IMR-90 (cell line): Measurements from ENCODE around the gene CHIT1. TPM values are rescaled to one million over a fixed set of nuclear protein-coding genes. Genes with fewer than 3 reads are reported as not detected.

Source experiments
- ATAC-seq: fragments of 200-7000 bp; cut with Tn5 transposase; 2 replicates; pipeline ENCODE4 v1.9.1; 2020; ENCODE audit warnings: low read depth, mild to moderate bottlenecking, moderate library complexity
- BruUV-seq: library from RNA; stranded (reverse); fragments of 400-500 nt; replicated peaks from 2 replicates; lab custom pipeline; 2021; lab: Mats Ljungman, UMichigan
- CTCF ChIA-PET: fragments of 300-600 bp; formaldehyde crosslinking; extraction: SDS; loops from one replicate; lab custom pipeline; 2021; ENCODE audit warnings: antibody characterized with exemption; lab: Yijun Ruan, JAX
- POLR2A ChIA-PET: fragments of 300-600 bp; sonication (Branson Sonifier 250); formaldehyde crosslinking; loops from one replicate; lab custom pipeline; 2022; ENCODE audit warnings: antibody characterized with exemption; ENCODE audit not compliant: unreplicated experiment; lab: Charles Lee
- DNase-seq: peaks from one replicate; pipeline ENCODE4 v3.0.0; 2013
- H2AFZ ChIP-seq: replicated peaks from 2 replicates; pipeline ENCODE3; 2013; ENCODE audit warnings: low read length, mild to moderate bottlenecking; ENCODE audit not compliant: poor library complexity
- H2AK5ac ChIP-seq: 2 replicates; pipeline ENCODE4 v1.6.1; 2013; ENCODE audit warnings: low read depth, low read length, inconsistent platforms
- H2AK9ac ChIP-seq: replicated peaks from 2 replicates; pipeline ENCODE3; 2013; ENCODE audit warnings: mild to moderate bottlenecking, low read depth, low read length, moderate library complexity; ENCODE audit not compliant: poor library complexity
- H2BK120ac ChIP-seq: 2 replicates; pipeline ENCODE4 v1.6.1; 2013; ENCODE audit warnings: low read depth, low read length, inconsistent platforms
- H2BK15ac ChIP-seq: 3 replicates; pipeline ENCODE4 v1.6.1; 2013; ENCODE audit warnings: low read depth, low read length, inconsistent platforms
- H2BK20ac ChIP-seq: 2 replicates; pipeline ENCODE4 v1.6.1; 2013; ENCODE audit warnings: low read depth, mild to moderate bottlenecking, inconsistent platforms, low read length, moderate library complexity
- H2BK5ac ChIP-seq: 2 replicates; pipeline ENCODE4 v1.6.1; 2013; ENCODE audit warnings: mild to moderate bottlenecking, low read depth, low read length, inconsistent platforms; ENCODE audit not compliant: poor library complexity, severe bottlenecking
- H3K14ac ChIP-seq: replicated peaks from 2 replicates; pipeline ENCODE4 v1.6.1; 2013; ENCODE audit warnings: low read depth, low read length, inconsistent platforms
- H3K18ac ChIP-seq: 2 replicates; pipeline ENCODE4 v1.6.1; 2013; ENCODE audit warnings: low read depth, low read length, control low read depth
- H3K23ac ChIP-seq: 2 replicates; pipeline ENCODE4 v1.6.1; 2013; ENCODE audit warnings: low read depth, low read length, inconsistent platforms
- H3K27ac ChIP-seq: 2 replicates; pipeline ENCODE4 v1.5.1; 2013; ENCODE audit warnings: mild to moderate bottlenecking, control low read depth, low read length; ENCODE audit not compliant: insufficient read depth
- H3K27me3 ChIP-seq: 2 replicates; pipeline ENCODE4 v1.6.1; 2013; ENCODE audit warnings: low read length; ENCODE audit not compliant: control insufficient read depth, insufficient read depth
- H3K36me3 ChIP-seq: 2 replicates; pipeline ENCODE4 v1.6.1; 2013; ENCODE audit warnings: low read length, mixed read lengths; ENCODE audit not compliant: control insufficient read depth, insufficient read depth
- H3K4ac ChIP-seq: 2 replicates; pipeline ENCODE4 v1.6.1; 2013; ENCODE audit warnings: low read depth, low read length, inconsistent platforms
- H3K4me1 ChIP-seq: 2 replicates; pipeline ENCODE4 v1.6.1; 2013; ENCODE audit warnings: low read length, mixed read lengths; ENCODE audit not compliant: control insufficient read depth, insufficient read depth
- H3K4me2 ChIP-seq: 2 replicates; pipeline ENCODE4 v1.6.1; 2013; ENCODE audit warnings: low read depth, mild to moderate bottlenecking, control low read depth, low read length, moderate library complexity
- H3K4me3 ChIP-seq: 2 replicates; pipeline ENCODE4 v1.5.1; 2013; ENCODE audit warnings: low read depth, mild to moderate bottlenecking, control low read depth, low read length, moderate library complexity; ENCODE audit not compliant: insufficient read depth
- H3K56ac ChIP-seq: 2 replicates; pipeline ENCODE4 v1.6.1; 2013; ENCODE audit warnings: low read length, inconsistent platforms; ENCODE audit not compliant: insufficient read depth; ENCODE audit errors: extremely low read depth
- H3K79me1 ChIP-seq, 2 experiments: 2 replicates each; pipeline ENCODE4 v1.6.1; 2013; ENCODE audit warnings: low read length in 2 of 2, inconsistent platforms in 1 of 2, low read depth in 1 of 2
- H3K9ac ChIP-seq: 2 replicates; pipeline ENCODE4 v1.6.1; 2013; ENCODE audit warnings: low read depth, low read length, control low read depth
- H3K9me1 ChIP-seq: 2 replicates; pipeline ENCODE4 v1.6.1; 2013; ENCODE audit warnings: low read length, inconsistent platforms; ENCODE audit not compliant: insufficient read depth
- H3K9me3 ChIP-seq: 2 replicates; pipeline ENCODE4 v1.6.1; 2013; ENCODE audit warnings: low read length; ENCODE audit not compliant: control insufficient read depth, insufficient read depth
- H4K20me1 ChIP-seq: 2 replicates; pipeline ENCODE4 v1.6.1; 2013; ENCODE audit warnings: low read length, inconsistent platforms; ENCODE audit not compliant: insufficient read depth
- H4K5ac ChIP-seq: 2 replicates; pipeline ENCODE4 v1.6.1; 2013; ENCODE audit warnings: mild to moderate bottlenecking, low read depth, low read length, control low read depth
- H4K8ac ChIP-seq, 2 experiments: 2 replicates each; pipeline ENCODE4 v1.6.1; 2013; ENCODE audit warnings: low read depth in 2 of 2, low read length in 2 of 2, control low read depth in 1 of 2, inconsistent platforms in 1 of 2
- H4K91ac ChIP-seq: 2 replicates; pipeline ENCODE4 v1.6.1; 2013; ENCODE audit warnings: low read depth, low read length, inconsistent platforms; ENCODE audit not compliant: insufficient read depth
- BHLHE40 ChIP-seq: fragments of 150-350 bp; IDR thresholded peaks from 2 replicates; pipeline ENCODE4 v1.6.1; 2016; ENCODE audit warnings: mild to moderate bottlenecking, low read depth, low read length
- FOS ChIP-seq: fragments of 150-350 bp; IDR thresholded peaks from 2 replicates; pipeline ENCODE4 v1.6.1; 2016; ENCODE audit warnings: low read depth, low read length
- MAFK ChIP-seq: IDR thresholded peaks from 2 replicates; pipeline ENCODE4 v1.6.1; 2012; ENCODE audit warnings: low read depth, low read length, improper control_type of control experiment
- MXI1 ChIP-seq: IDR thresholded peaks from 2 replicates; pipeline ENCODE4 v1.6.1; 2012; ENCODE audit warnings: low read depth, mild to moderate bottlenecking, low read length, moderate library complexity, borderline replicate concordance
- NFE2L2 ChIP-seq: fragments of 150-350 bp; IDR thresholded peaks from 2 replicates; pipeline ENCODE4 v1.6.1; 2016; ENCODE audit warnings: low read depth, mild to moderate bottlenecking, low read length
- RAD21 ChIP-seq: IDR thresholded peaks from 2 replicates; pipeline ENCODE4 v1.6.1; 2012; ENCODE audit warnings: low read length, improper control_type of control experiment
- RCOR1 ChIP-seq: IDR thresholded peaks from 2 replicates; pipeline ENCODE4 v1.6.1; 2012; ENCODE audit warnings: mild to moderate bottlenecking, low read length, improper control_type of control experiment; ENCODE audit not compliant: insufficient replicate concordance
- SMC3 ChIP-seq: fragments of 150-350 bp; IDR thresholded peaks from 2 replicates; pipeline ENCODE4 v1.6.1; 2016; ENCODE audit warnings: low read depth, mild to moderate bottlenecking, antibody characterized with exemption, low read length, moderate library complexity
- WGBS, 2 experiments: methylation state at CpG; one replicate each; pipeline versions ENCODE4 v1.1.5 to v1.1.7; 2013; ENCODE audit warnings: missing lambda C conversion rate in 2 of 2; ENCODE audit not compliant: insufficient read length in 1 of 2; ENCODE audit errors: extremely low coverage in 2 of 2; 5-methylcytosine and 5-hydroxymethylcytosine counted together
- dilution Hi-C: fragments of 300-500 bp; cut with HindIII; formaldehyde crosslinking; loops from one replicate; pipeline ENCODE4 v1.14.3; 2018; ENCODE audit warnings: low sequenced_read_pairs; ENCODE audit not compliant: unreplicated experiment
- in situ Hi-C: fragments of 300-500 bp; cut with MboI; formaldehyde crosslinking; loops from 3 replicates; pipeline ENCODE4 v1.14.3; 2019; ENCODE audit warnings: low sequenced_read_pairs, inconsistent platforms, mixed read lengths
- intact Hi-C: fragments of 100-400 bp; cut with micrococcal nuclease; formaldehyde crosslinking; loops from 2 replicates; pipeline ENCODE4 v1.10.0; 2022
- polyA plus RNA-seq, 3 experiments: library from polyadenylated mRNA; depleted of rRNA; stranded (reverse); fragments of >200 nt; gene quantifications; 2 replicates each; pipeline ENCODE4 v1.2.3, GENCODE V29; 2012; ENCODE audit warnings: low replicate concordance in 1 of 3
- total RNA-seq: library from RNA; depleted of rRNA; stranded (reverse); fragments of >200 nt; gene quantifications from 2 replicates; pipeline ENCODE4 v1.2.3, GENCODE V29; 2012
- TF ChIP-seq, protein P1 (sequence below): conservative IDR thresholded peaks from 2 replicates; pipeline ENCODE4 v1.5.1; 2012; ENCODE audit warnings: mild to moderate bottlenecking, low read depth, low read length, improper control_type of control experiment
- TF ChIP-seq, protein P2 (sequence below): fragments of 150-350 bp; IDR thresholded peaks from 2 replicates; pipeline ENCODE4 v1.6.1; 2016; ENCODE audit warnings: low read depth, mild to moderate bottlenecking, low read length, moderate library complexity, borderline replicate concordance

The CHIT1 gene
- total and polyA plus RNA-seq, 2 of the 4 experiments (the other 2 are of a cell fraction): not detected

DNA sequence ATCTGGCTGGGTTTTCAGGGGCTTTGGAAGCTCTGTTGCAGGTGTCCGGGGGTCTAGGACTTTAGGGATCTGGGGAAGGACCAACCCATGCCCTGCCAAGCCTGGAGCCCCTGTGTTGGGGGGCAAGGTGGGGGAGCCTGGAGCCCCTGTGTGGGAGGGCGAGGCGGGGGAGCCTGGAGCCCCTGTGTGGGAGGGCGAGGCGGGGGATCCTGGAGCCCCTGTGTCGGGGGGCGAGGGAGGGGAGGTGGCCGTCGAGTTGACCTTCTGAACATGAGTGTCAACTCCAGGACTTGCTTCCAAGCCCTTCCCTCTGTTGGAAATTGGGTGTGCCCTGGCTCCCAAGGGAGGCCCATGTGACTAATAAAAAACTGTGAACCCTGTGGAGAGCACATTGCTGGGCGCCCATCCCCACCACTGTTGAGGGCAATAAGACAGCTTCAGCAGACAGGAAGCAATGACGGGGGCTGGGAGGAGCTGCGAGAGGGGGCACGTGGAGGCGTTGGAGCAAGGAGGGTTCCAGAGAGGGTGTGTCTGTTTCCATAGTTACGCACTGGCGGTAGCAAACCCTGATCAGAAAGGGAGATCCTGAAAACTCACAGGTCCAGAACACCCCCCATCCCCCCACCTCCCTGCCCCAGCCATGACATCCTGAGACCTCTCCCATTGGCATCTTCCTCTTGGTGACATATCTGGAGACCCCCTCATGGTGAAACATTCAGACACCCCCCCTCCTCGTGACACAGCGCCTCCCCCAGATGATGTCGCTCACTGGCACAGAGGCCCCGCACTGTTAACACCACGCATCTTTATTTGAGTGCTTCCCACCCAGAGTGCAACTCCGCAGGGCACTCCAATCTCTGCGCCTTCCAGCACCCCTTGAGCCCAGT, 62.2 kb downstream of the CHIT1 start:
- Histone ChIP-seq H4K20me1 (no peaks in the 10 kb centered on the region), H3K14ac (no peak overlapping the region), H2BK5ac (no peak overlapping the region), H3K4me1 (no peaks in the 10 kb centered on the region), H3K4me3 (no peak overlapping the region), H3K9ac (no peak overlapping the region), H4K91ac (no peak overlapping the region), H2BK15ac (no peak overlapping the region), H2AK9ac (no peak overlapping the region), H3K18ac (no peak overlapping the region), H3K27me3 (peaks cover 20% of the 10 kb centered on the region), H2BK120ac (no peak overlapping the region), H3K23ac (no peak overlapping the region), H3K36me3 (no peaks in the 10 kb centered on the region), H3K4me2 (no peak overlapping the region), H2BK20ac (no peak overlapping the region), H3K9me1 (no peaks in the 10 kb centered on the region), H4K5ac (no peak overlapping the region), H3K4ac (no peak overlapping the region), H2AK5ac (no peak overlapping the region), H4K8ac (no peak overlapping the region), H2AFZ (no peak overlapping the region), H3K56ac (no peak overlapping the region), H3K79me1 (no peaks in the 10 kb centered on the region), H3K27ac (no peak overlapping the region), H3K9me3 (no peaks in the 10 kb centered on the region)
- in situ Hi-C loops (no loop called here), intact Hi-C loops (no loop called here), dilution Hi-C loops (no loop called here)
- TF ChIP-seq NFE2L2 (no peak), MAFK (no peak), RAD21 (no peak), BHLHE40 (no peak), MXI1 (no peak), RCOR1 (no peak), SMC3 (no peak), FOS (no peak)
- TF ChIP-seq, protein P1, sequence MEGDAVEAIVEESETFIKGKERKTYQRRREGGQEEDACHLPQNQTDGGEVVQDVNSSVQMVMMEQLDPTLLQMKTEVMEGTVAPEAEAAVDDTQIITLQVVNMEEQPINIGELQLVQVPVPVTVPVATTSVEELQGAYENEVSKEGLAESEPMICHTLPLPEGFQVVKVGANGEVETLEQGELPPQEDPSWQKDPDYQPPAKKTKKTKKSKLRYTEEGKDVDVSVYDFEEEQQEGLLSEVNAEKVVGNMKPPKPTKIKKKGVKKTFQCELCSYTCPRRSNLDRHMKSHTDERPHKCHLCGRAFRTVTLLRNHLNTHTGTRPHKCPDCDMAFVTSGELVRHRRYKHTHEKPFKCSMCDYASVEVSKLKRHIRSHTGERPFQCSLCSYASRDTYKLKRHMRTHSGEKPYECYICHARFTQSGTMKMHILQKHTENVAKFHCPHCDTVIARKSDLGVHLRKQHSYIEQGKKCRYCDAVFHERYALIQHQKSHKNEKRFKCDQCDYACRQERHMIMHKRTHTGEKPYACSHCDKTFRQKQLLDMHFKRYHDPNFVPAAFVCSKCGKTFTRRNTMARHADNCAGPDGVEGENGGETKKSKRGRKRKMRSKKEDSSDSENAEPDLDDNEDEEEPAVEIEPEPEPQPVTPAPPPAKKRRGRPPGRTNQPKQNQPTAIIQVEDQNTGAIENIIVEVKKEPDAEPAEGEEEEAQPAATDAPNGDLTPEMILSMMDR: no peak
- TF ChIP-seq, protein P2, sequence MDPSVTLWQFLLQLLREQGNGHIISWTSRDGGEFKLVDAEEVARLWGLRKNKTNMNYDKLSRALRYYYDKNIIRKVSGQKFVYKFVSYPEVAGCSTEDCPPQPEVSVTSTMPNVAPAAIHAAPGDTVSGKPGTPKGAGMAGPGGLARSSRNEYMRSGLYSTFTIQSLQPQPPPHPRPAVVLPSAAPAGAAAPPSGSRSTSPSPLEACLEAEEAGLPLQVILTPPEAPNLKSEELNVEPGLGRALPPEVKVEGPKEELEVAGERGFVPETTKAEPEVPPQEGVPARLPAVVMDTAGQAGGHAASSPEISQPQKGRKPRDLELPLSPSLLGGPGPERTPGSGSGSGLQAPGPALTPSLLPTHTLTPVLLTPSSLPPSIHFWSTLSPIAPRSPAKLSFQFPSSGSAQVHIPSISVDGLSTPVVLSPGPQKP: no peak
- no TSS peak for BruUV-seq
- DNase-seq (no peak), ATAC-seq (no peak)
- ChIA-PET CTCF (no interaction called here), POLR2A (no interaction called here)
- 92% methylated on average over 3 of the region's 23 CpGs; no CpG with 5 or more reads in 1 of the 2 experiments for WGBS, 2 experiments
